Stimulated activated CD8-positive, alpha-beta memory T cell treated with anti-CD3 and anti-CD28 coated beads, Interleukin-4, amount 100 ng/mL, for 1 hour (primary cell): Measurements from ENCODE around the gene MOCOS.
"Not testable (repeated sequence)": the region's sequence is repeated elsewhere in the genome, so short reads cannot be mapped to it uniquely, and the experiment has no call there.

ENCODE experiments used
- DNase-seq, 2 donors: peaks; one replicate each; pipeline ENCODE4 v3.0.0-alpha.2; 2020; ENCODE audit warnings: low read depth in 2 of 2, low spot score in 1 of 2

Gene MOCOS, protein sequence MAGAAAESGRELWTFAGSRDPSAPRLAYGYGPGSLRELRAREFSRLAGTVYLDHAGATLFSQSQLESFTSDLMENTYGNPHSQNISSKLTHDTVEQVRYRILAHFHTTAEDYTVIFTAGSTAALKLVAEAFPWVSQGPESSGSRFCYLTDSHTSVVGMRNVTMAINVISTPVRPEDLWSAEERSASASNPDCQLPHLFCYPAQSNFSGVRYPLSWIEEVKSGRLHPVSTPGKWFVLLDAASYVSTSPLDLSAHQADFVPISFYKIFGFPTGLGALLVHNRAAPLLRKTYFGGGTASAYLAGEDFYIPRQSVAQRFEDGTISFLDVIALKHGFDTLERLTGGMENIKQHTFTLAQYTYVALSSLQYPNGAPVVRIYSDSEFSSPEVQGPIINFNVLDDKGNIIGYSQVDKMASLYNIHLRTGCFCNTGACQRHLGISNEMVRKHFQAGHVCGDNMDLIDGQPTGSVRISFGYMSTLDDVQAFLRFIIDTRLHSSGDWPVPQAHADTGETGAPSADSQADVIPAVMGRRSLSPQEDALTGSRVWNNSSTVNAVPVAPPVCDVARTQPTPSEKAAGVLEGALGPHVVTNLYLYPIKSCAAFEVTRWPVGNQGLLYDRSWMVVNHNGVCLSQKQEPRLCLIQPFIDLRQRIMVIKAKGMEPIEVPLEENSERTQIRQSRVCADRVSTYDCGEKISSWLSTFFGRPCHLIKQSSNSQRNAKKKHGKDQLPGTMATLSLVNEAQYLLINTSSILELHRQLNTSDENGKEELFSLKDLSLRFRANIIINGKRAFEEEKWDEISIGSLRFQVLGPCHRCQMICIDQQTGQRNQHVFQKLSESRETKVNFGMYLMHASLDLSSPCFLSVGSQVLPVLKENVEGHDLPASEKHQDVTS

DNA sequence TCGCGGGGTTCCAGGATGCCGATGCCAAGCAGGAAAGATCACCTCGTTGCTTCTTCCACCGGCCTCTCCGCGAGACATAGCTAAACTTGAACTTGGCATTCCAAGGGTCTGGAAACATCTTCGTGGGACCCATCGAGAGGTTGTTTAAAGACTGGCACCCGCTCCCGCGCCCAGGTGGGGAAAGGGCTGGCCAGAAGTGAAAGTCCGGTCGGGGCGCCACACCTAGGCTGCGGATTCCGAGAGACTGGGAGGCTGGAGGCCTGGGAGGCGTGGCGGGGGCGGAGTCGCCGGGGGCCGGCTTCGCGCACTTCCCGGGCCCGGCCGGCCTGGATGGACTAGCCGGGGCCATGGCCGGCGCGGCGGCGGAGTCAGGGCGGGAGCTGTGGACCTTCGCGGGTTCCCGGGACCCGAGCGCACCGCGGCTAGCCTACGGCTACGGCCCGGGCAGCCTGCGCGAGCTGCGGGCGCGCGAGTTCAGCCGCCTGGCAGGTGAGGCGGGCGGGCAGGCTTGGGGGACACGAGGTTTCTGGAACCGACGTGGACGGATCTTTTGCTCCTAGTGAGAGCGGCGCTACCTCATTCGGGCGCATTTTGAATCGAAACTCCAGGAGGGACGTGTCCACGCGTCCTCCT is at the start of gene MOCOS:
TSS of gene MOCOS (plus strand) at position 305 of the 633 bp plus-strand sequence. CDS start at position 348, 43 bp downstream.
- no peak for DNase-seq

DNA sequence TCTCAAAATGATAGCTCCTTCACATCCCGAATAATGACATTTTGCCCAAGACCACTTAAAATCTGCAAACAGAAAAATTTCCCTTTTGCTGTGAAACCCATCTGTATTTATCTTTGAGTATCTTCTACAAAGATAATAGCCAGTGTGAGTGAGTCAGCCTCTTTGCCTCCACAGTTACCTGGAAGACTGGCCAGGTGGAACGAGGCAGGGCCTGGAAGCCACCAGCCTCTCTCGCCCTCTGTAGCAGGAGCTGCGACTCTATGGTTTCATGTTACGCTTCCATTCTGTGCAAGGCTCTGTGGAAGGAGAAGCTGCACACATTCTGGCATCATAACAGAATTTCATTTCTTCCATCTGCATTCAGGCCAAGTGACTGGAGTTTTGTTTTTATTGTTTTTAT is 48.1 kb upstream of the MOCOS start:
- no peak for DNase-seq

GRCh38 chr18:36141576-36141975 is 45.7 kb upstream of the MOCOS start:
- no peak for DNase-seq

DNA sequence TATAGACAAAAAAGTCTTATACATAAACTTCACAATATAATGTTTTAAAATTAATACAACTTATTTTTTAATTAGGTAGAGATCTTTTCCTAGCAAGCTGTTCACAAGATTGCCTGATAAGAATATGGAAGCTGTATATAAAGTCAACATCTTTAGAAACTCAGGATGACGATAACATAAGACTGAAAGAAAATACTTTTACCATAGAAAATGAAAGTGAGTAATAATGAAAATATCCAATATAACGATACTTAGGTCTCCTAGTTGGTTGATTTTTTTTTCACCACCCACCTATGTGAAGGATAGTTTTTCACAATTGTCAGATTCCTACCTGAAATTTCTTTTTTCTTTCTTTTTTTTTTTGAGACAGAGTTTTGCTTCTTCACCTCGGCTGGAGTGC is 44.5 kb upstream of the MOCOS start:
- DNase-seq = no peak

DNA sequence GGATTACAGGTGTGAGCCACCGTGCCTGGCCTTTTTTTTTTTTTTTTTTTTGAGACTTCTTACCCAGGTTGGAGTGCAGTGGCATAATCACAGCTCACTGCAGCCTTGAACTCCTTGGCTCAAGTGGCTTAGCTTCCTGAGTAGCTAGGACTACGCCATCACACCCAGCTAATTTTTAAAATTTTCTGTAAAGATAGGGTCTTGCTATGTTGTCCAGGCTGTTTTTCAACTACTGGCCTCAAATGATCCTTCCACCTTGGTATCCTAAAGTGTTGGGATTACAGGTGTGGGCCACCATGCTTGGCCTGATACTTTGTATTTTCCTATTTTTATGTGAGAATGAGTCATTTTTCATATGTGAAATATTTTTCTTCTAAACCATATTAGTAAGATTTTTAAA is 43.9 kb upstream of the MOCOS start:
- no peak for DNase-seq

- no peak for DNase-seq
These were observed 37.6 kb upstream of the MOCOS start for GRCh38 chr18:36149514-36150289.

- DNase-seq = no peak
These were observed 34.5 kb upstream of the MOCOS start for GRCh38 chr18:36152781-36153180.

DNA sequence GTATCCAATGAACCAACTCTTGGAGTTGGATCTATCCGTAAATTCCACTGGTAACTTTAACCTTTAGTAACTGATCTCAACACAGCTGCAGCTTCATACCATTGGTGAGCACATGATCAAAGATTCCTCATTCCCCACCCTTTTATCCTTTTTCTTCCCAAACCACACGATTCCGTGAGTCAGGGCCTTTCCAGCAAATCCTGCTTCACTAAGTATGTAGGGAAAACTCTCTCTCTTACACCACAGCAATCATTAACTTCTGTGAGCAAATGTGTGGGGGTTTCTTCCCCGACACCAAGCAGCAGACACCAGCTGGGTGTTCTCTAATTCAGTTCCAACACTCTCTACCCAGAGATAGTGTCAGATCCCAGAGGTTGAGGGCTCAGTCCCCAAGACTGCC is 34.1 kb upstream of the MOCOS start:
- DNase-seq = no peak

DNA sequence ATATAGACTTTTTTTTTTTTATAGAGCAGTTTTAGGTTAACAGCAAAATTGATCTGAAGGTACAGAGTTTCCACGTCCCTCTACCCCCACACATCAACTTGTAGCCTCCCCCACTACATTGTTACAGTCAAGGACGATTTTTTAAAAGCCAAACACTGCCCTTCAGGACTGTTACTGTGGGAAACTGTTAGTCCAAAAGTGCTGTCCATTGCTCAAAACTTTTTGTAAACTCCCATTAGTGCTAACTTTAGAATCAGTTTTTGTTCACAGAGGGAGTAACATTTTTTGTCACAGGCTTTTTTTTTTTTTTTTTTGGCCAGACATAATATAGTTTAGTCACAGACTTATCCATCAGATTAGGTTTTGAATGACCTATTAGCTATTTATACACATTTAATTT is 33.5 kb upstream of the MOCOS start:
- no peak for DNase-seq

- DNase-seq = no peak
These were observed 31.2 kb upstream of the MOCOS start for GRCh38 chr18:36155851-36156757.

GRCh38 chr18:36157441-36157840 is 29.9 kb upstream of the MOCOS start:
- DNase-seq = no peak

DNA sequence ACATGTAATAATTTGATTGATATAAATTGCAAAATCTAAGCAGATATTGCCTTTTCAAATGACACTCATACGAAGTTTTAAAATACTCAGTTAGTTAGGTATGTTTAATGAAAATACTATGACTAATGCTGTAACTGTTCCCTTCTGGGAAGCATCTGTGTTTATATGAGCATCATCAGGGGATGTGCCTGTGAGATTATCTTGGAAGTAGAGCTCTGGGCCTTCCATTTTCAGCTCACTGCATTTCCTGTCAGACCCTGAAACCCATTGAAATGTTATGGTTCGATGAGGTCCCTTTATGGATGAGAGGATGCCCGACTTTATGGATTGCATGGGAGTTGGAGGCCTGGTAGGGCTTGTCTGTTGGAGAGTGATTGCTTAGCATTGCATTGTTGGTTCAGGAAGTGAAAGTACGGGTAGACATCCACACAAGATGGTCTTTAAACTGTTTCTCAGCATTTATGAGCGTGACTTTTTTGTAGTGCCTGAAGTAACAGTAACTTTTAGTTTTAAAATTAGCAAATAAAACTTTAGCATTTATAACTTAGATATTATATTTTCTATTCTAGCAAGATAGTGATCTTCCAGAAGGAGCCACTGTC is 28.9 kb upstream of the MOCOS start:
- no peak for DNase-seq

DNA sequence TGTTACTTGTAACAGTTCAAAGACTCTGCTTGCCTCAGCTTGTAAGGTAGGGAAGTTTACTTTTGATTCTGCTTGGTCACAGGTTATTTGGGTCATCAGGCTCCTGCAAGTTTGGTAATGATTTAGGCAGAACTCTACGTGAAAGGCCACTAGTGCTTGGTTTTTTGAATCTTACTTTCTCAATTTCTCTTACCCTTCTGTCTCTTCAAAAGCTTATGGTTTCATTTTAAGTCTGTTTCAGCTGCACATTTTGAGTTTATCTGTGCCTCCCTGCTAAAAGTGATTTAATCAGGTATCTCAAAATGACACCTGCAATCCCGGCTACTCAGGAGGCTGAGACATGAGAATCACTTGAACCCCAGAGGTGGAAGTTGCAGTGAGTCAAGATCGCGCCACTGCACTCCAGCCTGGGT is 26.3 kb upstream of the MOCOS start:
- no peak for DNase-seq

DNA sequence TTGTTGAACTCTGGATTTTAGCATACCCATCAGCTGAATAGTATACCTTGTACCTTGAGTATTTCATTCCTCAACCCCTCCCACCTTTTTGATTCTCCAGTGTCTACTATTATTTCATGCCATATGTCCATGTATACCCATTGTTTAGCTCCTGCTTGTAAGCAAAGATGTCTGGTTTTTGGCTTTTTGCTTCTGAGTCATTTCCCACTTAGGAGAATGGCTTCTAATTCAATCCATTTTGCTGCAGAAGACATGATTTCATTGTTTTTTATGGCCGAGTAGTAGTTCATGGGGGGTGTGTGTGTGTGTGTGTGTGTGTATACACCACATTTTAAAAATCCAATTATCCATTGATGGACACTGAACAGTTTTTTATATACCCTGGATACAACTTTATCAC is 24.3 kb upstream of the MOCOS start:
- DNase-seq = no peak

- DNase-seq = no peak
These were observed 19.5 kb upstream of the MOCOS start for GRCh38 chr18:36167692-36168218.

GRCh38 chr18:36168296-36168695 is 19.0 kb upstream of the MOCOS start:
- DNase-seq = not testable (repeated sequence)

DNA sequence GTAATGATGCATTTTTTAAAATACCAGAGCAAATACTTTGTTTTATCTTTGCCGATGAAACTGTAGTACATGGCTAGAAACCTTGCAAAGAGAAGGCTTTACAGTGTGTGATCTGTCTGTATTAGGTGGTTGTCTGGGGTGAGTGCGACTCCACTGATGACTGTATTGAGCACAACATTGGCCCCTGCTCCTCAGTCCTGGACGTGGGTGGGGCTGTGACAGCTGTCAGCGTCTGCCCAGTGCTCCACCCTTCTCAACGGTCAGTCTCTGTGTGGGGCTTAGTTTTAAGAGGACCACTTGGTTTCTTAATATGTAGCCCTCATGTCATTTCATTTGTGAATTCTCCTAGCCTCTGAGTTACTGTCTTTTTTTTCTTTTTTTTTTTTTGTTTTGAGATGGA is 17.4 kb upstream of the MOCOS start:
- DNase-seq = no peak

- DNase-seq = no peak
These were observed 11.8 kb upstream of the MOCOS start for GRCh38 chr18:36175481-36175880.

DNA sequence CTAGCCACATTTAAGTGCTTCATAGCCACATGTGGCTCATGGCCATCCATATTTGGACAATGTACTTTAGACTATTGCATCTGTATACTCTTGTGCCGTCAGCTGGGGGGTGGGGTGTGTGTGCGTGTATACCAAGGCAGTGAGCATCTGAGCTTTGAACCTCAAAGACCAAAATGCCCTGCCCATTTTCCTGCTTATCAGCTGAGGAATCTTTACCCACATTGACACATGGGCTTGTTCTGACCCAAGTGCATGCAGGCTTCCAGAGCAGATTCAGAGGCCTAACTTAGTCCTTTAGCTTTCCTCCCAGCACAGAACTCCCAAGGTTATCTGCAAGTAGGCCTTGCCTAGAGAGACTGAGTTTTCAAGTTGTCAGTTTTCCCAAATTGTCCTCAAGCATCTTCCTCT is 11.1 kb upstream of the MOCOS start:
- no peak for DNase-seq
